ENCODE data around the gene CALML3. TPM values are rescaled to one million over a fixed set of nuclear protein-coding genes. Genes with fewer than 3 reads are reported as not detected.
A peak's percentile ranks its signal among the peaks of the same experiment; 100 is the strongest.

CALML3 gene
- total and polyA plus RNA-seq, 2 donors = 142 to 144 TPM

DNA sequence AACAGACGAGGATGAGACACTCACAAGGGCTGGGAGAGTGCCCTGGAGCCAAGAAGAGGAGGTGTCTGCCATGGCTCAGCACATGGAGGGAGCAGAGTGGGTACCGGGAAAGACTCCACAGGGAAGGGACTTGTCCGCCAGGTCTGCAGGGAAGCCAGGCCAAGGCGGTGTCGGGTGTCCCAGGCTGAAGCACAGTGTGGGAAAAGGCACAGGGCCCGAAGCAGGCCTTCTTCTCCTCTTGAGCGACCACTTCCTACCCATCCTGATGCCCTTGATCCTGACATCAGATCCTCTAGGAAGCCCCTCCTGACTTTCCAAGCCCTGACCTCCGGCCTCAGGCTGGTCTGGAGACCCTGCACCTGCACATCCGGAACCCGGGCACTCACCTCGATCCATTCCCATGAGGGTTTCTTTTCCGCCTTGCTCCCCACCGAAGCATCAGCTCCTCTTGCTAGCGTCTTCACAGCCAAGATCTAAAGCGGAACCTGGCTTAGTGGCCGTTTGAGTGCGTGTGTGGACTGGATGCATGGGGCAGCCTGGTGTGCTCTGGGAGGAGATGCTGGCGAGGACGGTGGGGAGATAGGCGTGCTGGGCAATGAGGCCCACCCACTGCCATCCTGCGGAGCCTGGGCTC, 8.5 kb downstream of the CALML3 start:
- H3K4me3 ChIP-seq (ENCODE audit: low read length in 2 of 2) = no peak overlapping the region
- H3K27ac ChIP-seq (ENCODE audit: low read depth in 1 of 2, low read length in 1 of 2) = no peak overlapping the region
- no peaks in the 10 kb centered on the region for H3K36me3 ChIP-seq (ENCODE audit: control insufficient read depth in 2 of 2, insufficient read depth in 2 of 2, low read length in 1 of 2)
- 93% methylated on average over 21 of the region's 21 CpGs for WGBS
- no peaks in the 10 kb centered on the region for H3K27me3 ChIP-seq (ENCODE audit: control insufficient read depth in 2 of 2, insufficient read depth in 1 of 2, low read length in 1 of 2)
- H3K4me1 ChIP-seq (ENCODE audit: control insufficient read depth in 2 of 2, insufficient read depth in 2 of 2, low read length in 2 of 2) = peaks cover 0 to 9% of the 10 kb centered on the region in 2 donors
- DNase-seq (ENCODE audit: low read depth in 6 of 9, low spot score in 9 of 9) = no peak
- no peaks in the 10 kb centered on the region for H3K9me3 ChIP-seq (ENCODE audit: control insufficient read depth in 2 of 2, insufficient read depth in 1 of 2, low read length in 1 of 2)

DNA sequence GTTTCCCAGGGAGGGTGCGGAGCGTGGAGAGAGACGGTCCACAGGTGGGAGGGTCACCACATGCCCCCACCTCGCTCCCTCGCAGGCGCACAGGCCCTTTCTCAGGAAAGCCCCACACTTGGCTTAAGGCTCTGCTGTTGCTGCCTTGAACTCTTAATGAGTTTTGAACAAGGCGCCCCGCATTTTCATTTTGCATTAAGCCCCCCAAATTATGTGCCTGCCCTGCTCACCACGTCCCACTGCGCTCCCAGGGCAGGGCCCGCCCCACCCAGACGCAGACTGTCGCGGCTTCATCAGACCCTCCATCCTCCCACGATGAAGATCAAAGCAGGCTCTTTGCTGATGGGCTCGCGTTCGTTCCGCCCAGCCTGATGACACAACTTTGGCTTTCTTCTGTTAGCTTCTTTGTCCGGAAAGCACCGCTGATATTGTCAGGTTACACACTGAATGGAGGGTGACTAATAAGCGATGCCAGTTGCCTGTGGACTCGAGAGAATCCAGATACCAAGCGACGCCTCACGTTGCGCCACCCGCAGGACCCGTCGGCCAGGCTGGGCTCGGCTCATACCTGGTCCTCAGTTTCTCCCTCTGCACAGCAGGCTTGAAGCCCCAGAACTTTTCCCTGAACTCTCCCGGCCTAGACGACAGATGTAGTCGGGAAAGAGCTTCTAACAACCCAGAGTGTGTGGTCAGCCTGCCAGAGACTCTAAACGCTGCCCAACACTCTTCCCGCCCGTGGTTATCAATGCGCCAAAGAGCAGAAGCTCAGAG, 9.5 kb downstream of the CALML3 start:
- Histone ChIP-seq H3K27ac (ENCODE audit: low read depth in 1 of 2, low read length in 1 of 2) (peak overlapping the region; percentile 68 to 72), H3K4me3 (ENCODE audit: low read length in 2 of 2) (no peak overlapping the region), H3K27me3 (ENCODE audit: control insufficient read depth in 2 of 2, insufficient read depth in 1 of 2, low read length in 1 of 2) (no peaks in the 10 kb centered on the region), H3K4me1 (ENCODE audit: control insufficient read depth in 2 of 2, insufficient read depth in 2 of 2, low read length in 2 of 2) (peaks cover 0 to 13% of the 10 kb centered on the region in 2 donors), H3K9me3 (ENCODE audit: control insufficient read depth in 2 of 2, insufficient read depth in 1 of 2, low read length in 1 of 2) (no peaks in the 10 kb centered on the region), H3K36me3 (ENCODE audit: control insufficient read depth in 2 of 2, insufficient read depth in 2 of 2, low read length in 1 of 2) (no peaks in the 10 kb centered on the region)
- no peak for DNase-seq (ENCODE audit: low read depth in 6 of 9, low spot score in 9 of 9)
- WGBS = 91% methylated on average over 38 of the region's 38 CpGs

DNA sequence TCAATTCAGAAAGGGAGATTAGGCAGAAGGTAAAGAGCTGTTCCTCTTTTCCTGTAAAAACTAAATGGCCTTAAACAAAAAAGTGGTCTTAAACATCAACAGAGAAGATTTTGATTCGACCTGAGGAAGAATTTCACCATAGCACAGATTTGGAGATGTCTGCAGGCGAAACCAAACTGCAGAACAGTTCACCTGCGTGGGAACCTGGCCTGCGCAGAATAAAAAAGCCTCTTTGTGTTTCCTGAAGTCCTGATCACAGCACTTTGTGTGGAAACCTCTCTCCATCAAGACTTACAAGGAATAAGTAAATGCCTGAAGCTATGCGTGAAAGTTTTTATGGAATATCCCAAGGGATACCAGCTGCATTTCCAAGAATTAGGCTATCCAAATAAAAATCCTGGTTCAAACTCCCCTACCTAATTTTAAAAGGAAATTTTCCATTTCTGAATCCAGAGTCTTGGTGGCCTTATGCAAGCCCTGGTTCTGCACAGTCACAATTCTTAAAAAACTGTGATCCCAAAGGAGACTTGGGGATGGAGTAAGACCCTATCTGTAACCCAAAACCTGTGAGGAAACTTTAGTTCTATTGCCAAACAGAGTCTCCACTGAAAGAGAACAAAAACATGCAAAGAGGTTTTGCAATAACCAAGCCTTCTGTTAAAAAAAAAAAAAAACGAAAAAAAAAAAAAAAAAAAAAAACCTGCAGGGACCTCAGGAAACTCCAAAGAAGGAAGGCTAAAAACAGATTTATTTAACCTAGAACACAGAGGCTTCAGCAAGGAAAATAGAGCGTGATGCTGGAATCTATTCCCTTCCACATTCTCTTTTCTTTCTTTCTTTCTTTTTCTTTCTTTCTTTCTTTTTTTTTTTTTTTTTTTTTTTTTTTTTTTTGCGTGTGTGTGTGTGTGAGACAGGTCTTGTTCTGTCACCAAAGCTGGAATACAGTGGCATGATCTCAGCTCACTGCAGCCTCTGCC, 10.4 kb downstream of the CALML3 start:
- Histone ChIP-seq H3K27ac (ENCODE audit: low read depth in 1 of 2, low read length in 1 of 2) (peak overlapping the region; percentile 11 to 72), H3K36me3 (ENCODE audit: control insufficient read depth in 2 of 2, insufficient read depth in 2 of 2, low read length in 1 of 2) (no peaks in the 10 kb centered on the region), H3K9me3 (ENCODE audit: control insufficient read depth in 2 of 2, insufficient read depth in 1 of 2, low read length in 1 of 2) (no peaks in the 10 kb centered on the region), H3K4me1 (ENCODE audit: control insufficient read depth in 2 of 2, insufficient read depth in 2 of 2, low read length in 2 of 2) (peaks cover 0 to 16% of the 10 kb centered on the region in 2 donors), H3K27me3 (ENCODE audit: control insufficient read depth in 2 of 2, insufficient read depth in 1 of 2, low read length in 1 of 2) (no peaks in the 10 kb centered on the region), H3K4me3 (ENCODE audit: low read length in 2 of 2) (no peak overlapping the region)
- WGBS = 72% methylated on average over 8 of the region's 8 CpGs
- DNase-seq (ENCODE audit: low read depth in 6 of 9, low spot score in 9 of 9) = no peak

DNA sequence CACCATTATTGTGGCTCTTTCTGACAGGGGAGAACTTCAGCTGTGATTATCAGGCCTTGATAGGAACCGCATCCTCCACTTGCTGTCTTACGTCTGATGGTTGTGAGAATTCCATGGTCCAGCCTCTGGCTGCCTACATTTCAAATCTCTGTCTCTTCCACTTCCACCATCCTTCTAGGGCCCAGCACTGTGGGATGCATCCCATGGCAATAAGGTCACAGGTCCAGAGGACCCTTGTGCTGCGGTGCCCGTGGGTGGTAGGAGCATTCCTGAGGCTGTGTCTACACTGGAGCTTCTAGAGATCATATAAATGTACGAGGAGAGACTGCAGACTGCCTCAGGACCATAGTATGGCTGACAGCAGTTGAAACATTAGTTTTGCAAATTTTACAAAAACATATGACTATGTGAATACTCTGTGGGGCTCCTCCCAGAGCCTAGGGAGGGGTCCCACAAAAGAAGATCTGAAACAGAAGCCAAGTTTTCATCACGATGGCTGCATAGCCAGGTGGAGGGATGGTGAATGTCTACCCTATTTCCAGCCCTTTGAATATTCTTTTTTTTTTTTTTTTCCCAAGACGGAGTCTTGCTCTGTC, 11.8 kb downstream of the CALML3 start:
- Histone ChIP-seq H3K27me3 (ENCODE audit: control insufficient read depth in 2 of 2, insufficient read depth in 1 of 2, low read length in 1 of 2) (no peaks in the 10 kb centered on the region), H3K36me3 (ENCODE audit: control insufficient read depth in 2 of 2, insufficient read depth in 2 of 2, low read length in 1 of 2) (no peaks in the 10 kb centered on the region), H3K4me1 (ENCODE audit: control insufficient read depth in 2 of 2, insufficient read depth in 2 of 2, low read length in 2 of 2) (peaks cover 0 to 16% of the 10 kb centered on the region in 2 donors), H3K9me3 (ENCODE audit: control insufficient read depth in 2 of 2, insufficient read depth in 1 of 2, low read length in 1 of 2) (no peaks in the 10 kb centered on the region), H3K4me3 (ENCODE audit: low read length in 2 of 2) (no peak overlapping the region), H3K27ac (ENCODE audit: low read depth in 1 of 2, low read length in 1 of 2) (no peak overlapping the region)
- WGBS = 98% methylated on average over 7 of the region's 7 CpGs
- no peak for DNase-seq (ENCODE audit: low read depth in 6 of 9, low spot score in 9 of 9)

DNA sequence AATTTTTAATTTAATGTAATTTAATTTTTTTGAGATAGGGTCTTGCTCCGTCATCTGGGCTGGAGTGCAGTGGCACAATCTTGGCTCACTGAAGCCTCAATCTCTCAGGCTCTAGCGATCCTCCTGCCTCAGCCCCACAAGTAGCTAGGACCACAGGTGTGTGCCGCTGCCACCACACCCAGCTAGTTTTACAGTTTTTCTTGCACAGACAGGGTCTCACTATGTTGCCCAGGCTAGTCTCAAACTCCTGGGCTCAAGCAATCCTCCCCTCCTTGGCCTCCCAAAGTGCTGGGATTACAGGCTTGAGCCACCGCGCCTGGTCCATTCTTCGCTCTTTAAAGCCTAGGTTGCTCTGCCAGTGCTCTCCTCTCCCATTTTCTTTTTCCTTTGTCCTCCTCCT, 12.9 kb downstream of the CALML3 start:
- Histone ChIP-seq H3K4me3 (ENCODE audit: low read length in 2 of 2) (no peak overlapping the region), H3K9me3 (ENCODE audit: control insufficient read depth in 2 of 2, insufficient read depth in 1 of 2, low read length in 1 of 2) (no peaks in the 10 kb centered on the region), H3K4me1 (ENCODE audit: control insufficient read depth in 2 of 2, insufficient read depth in 2 of 2, low read length in 2 of 2) (peaks cover 0 to 16% of the 10 kb centered on the region in 2 donors), H3K27ac (ENCODE audit: low read depth in 1 of 2, low read length in 1 of 2) (no peak overlapping the region), H3K36me3 (ENCODE audit: control insufficient read depth in 2 of 2, insufficient read depth in 2 of 2, low read length in 1 of 2) (no peaks in the 10 kb centered on the region), H3K27me3 (ENCODE audit: control insufficient read depth in 2 of 2, insufficient read depth in 1 of 2, low read length in 1 of 2) (no peaks in the 10 kb centered on the region)
- 82% methylated on average over 6 of the region's 6 CpGs for WGBS
- DNase-seq (ENCODE audit: low read depth in 6 of 9, low spot score in 9 of 9) = no peak

DNA sequence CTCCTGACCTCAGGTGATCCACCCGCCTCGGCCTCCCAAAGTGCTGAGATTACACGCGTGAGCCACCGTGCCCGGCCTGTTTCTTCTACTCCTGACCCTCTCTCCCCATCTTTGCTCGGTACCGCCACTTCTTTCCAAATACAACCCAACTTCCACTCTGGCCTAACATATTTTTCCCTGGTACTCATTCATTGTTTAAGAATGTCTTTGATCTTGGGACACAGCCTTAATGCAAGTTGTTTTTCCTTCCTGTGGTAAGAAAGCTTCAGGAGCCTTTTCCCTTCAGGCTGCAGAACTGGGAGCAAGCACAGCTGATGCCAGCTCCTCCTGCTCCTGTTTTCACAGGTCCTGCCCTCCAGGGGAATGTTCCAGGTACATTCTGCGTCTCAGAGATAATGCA, 13.7 kb downstream of the CALML3 start:
- no peak overlapping the region for H3K4me3 ChIP-seq (ENCODE audit: low read length in 2 of 2)
- H3K4me1 ChIP-seq (ENCODE audit: control insufficient read depth in 2 of 2, insufficient read depth in 2 of 2, low read length in 2 of 2) = peaks cover 0 to 12% of the 10 kb centered on the region in 2 donors
- H3K9me3 ChIP-seq (ENCODE audit: control insufficient read depth in 2 of 2, insufficient read depth in 1 of 2, low read length in 1 of 2) = no peaks in the 10 kb centered on the region
- no peak overlapping the region for H3K27ac ChIP-seq (ENCODE audit: low read depth in 1 of 2, low read length in 1 of 2)
- 96% methylated on average over 9 of the region's 9 CpGs for WGBS
- no peaks in the 10 kb centered on the region for H3K36me3 ChIP-seq (ENCODE audit: control insufficient read depth in 2 of 2, insufficient read depth in 2 of 2, low read length in 1 of 2)
- H3K27me3 ChIP-seq (ENCODE audit: control insufficient read depth in 2 of 2, insufficient read depth in 1 of 2, low read length in 1 of 2) = no peaks in the 10 kb centered on the region
- no peak for DNase-seq (ENCODE audit: low read depth in 6 of 9, low spot score in 9 of 9)

DNA sequence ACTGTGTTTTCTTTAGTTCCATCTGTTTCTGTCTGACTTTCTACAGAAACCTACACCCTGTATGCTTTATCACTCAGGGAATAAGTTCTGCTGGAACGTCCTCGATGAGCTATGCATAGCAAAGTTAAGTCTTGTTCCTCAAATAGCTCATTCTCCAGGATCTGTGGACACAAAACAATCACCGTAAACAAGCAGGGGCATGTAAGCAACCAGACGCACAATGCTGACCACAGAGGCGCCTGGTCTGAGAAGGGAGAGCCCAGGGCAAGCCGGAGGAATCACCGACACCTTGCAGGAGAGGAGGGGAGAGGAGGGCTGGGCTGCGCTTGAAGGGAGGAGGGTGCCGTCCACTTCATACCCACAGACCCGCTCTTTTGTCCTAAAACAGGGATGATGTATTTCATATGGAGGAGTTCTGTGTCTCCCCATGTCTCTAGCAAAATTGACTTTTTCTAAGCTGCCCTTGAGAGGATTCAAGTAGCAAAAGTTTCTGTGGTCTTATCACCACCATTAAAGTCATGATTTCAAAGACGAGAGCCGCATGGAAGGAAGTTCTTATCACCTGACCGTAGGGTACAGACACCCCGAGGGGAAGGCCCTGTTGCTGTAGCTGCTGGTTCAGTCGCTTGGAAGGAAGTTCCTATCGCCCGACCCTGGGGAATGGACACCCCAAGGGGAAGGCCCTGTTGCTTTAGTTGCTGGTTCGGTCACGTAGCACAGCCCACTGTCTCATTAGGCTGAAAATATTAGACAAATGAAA, 14.3 kb downstream of the CALML3 start:
- no peak overlapping the region for H3K27ac ChIP-seq (ENCODE audit: low read depth in 1 of 2, low read length in 1 of 2)
- peaks cover 0 to 8% of the 10 kb centered on the region in 2 donors for H3K4me1 ChIP-seq (ENCODE audit: control insufficient read depth in 2 of 2, insufficient read depth in 2 of 2, low read length in 2 of 2)
- no peak for DNase-seq (ENCODE audit: low read depth in 6 of 9, low spot score in 9 of 9)
- no peaks in the 10 kb centered on the region for H3K36me3 ChIP-seq (ENCODE audit: control insufficient read depth in 2 of 2, insufficient read depth in 2 of 2, low read length in 1 of 2)
- no peaks in the 10 kb centered on the region for H3K9me3 ChIP-seq (ENCODE audit: control insufficient read depth in 2 of 2, insufficient read depth in 1 of 2, low read length in 1 of 2)
- no peaks in the 10 kb centered on the region for H3K27me3 ChIP-seq (ENCODE audit: control insufficient read depth in 2 of 2, insufficient read depth in 1 of 2, low read length in 1 of 2)
- H3K4me3 ChIP-seq (ENCODE audit: low read length in 2 of 2) = no peak overlapping the region
- 81% methylated on average over 19 of the region's 19 CpGs for WGBS

DNA sequence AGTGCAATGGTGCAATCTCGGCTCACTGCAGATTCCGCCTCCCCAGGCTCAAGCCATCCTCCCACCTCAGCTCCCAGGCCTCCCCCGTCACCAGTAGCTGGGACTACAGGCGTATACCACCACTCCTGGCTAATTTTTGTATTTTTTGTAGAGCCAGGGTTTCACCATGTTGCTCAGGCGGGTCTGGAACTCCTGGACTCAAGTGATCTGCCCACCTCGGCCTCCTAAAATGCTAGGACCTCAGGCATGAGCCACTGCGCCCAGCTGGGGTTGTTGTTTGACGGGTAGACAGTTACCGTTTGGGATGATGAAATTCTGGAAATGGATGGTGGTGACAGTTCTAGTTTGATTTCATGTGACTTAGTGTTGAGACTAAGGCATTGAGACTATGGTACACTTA, 15.3 kb downstream of the CALML3 start:
- Histone ChIP-seq H3K4me1 (ENCODE audit: control insufficient read depth in 2 of 2, insufficient read depth in 2 of 2, low read length in 2 of 2) (peaks cover 0 to 7% of the 10 kb centered on the region in 2 donors), H3K27me3 (ENCODE audit: control insufficient read depth in 2 of 2, insufficient read depth in 1 of 2, low read length in 1 of 2) (no peaks in the 10 kb centered on the region), H3K4me3 (ENCODE audit: low read length in 2 of 2) (no peak overlapping the region), H3K27ac (ENCODE audit: low read depth in 1 of 2, low read length in 1 of 2) (no peak overlapping the region), H3K9me3 (ENCODE audit: control insufficient read depth in 2 of 2, insufficient read depth in 1 of 2, low read length in 1 of 2) (no peaks in the 10 kb centered on the region), H3K36me3 (ENCODE audit: control insufficient read depth in 2 of 2, insufficient read depth in 2 of 2, low read length in 1 of 2) (no peaks in the 10 kb centered on the region)
- no peak for DNase-seq (ENCODE audit: low read depth in 6 of 9, low spot score in 9 of 9)
- WGBS = 98% methylated on average over 9 of the region's 9 CpGs

All from thymus (tissue), 11 donors.